ENCODE measurements around the gene RPS6KA2.

GRCh38 chr6:166671434-166672081 lies 44.5 kb upstream of the RPS6KA2 start:
- TF ChIP-seq CTCF (IDR thresholded peaks at IDR 0.05) (no peak), EP300 (IDR thresholded peaks at IDR 0.05) (no peak), POLR2A (IDR thresholded peaks at IDR 0.05) (no peak)
